ENCODE measurements around the gene PNLDC1.

The PNLDC1 gene

DNA sequence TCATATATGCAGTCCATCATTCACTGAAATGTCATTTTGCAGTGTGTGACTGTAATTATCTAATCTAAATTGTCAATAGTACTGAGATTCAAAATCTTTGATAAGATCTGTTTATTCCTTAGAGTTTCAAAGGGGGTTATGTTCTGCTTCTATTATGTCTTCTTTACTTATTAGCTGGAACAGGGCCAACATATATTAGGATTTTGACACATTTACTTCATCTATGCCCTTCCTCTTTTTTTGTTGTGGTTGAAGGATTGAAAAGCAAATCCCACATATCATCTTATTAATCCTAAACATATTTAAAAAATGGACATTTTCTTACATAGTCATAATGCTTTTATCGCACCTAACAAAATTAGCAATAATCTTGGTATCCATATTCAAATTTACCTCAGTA, 60.4 kb downstream of the PNLDC1 start:
- DNase-seq, result no peak

- DNase-seq, result no peak
These were observed 62.0 kb downstream of the PNLDC1 start for GRCh38 chr6:159862103-159862502.

DNA sequence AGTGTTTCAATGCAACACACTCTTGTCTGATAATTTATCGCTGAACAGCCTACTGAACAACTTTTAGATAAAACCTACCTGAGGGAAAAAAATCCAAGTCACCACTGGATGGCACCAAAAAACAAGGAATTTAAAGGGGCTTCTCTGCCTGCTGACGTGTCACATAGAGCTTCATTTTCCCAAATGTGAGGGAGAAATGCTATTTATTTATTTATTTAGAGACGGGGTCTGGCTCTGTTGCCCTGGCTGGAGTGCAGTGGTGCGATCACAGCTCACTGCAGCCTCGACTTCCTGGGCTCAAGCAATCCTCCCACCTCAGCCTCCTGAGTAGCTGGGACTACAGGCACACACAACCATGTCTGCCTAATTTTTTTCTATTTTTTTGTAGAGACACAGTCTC, 63.3 kb downstream of the PNLDC1 start:
- DNase-seq, result peak; percentile 4

DNA sequence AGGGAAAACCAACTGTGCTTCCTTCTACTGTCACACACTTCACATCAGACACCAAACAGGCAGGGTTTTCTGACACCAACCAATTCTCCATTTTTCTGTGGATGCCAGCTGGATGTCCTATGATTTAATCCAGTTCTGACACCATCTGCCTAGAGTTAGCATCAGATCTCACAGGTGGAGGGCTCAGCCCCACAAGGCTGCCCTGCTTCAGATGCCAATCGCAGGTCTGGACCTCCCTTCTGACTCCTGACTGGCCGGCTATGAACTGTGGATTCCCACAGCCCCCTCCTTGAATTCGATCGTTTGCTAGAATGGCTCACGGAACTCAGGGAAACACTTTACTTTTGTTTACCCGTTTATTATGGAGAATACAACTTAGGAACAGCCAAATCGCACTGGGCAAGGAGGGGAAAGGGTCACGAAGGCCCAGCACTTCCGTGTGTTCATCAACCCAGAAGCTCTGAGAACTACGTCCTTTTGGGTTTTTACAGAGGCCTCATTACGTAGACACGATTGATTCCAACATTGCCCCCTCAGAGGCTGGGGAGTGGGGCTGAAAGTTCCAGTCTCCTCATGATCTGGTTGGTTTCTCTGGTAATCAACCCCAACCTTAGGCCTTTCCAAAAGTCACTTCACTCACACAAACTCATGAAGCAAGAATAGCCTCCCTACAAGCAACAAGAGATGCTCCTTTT, 65.3 kb downstream of the PNLDC1 start:
- DNase-seq, result no peak

DNA sequence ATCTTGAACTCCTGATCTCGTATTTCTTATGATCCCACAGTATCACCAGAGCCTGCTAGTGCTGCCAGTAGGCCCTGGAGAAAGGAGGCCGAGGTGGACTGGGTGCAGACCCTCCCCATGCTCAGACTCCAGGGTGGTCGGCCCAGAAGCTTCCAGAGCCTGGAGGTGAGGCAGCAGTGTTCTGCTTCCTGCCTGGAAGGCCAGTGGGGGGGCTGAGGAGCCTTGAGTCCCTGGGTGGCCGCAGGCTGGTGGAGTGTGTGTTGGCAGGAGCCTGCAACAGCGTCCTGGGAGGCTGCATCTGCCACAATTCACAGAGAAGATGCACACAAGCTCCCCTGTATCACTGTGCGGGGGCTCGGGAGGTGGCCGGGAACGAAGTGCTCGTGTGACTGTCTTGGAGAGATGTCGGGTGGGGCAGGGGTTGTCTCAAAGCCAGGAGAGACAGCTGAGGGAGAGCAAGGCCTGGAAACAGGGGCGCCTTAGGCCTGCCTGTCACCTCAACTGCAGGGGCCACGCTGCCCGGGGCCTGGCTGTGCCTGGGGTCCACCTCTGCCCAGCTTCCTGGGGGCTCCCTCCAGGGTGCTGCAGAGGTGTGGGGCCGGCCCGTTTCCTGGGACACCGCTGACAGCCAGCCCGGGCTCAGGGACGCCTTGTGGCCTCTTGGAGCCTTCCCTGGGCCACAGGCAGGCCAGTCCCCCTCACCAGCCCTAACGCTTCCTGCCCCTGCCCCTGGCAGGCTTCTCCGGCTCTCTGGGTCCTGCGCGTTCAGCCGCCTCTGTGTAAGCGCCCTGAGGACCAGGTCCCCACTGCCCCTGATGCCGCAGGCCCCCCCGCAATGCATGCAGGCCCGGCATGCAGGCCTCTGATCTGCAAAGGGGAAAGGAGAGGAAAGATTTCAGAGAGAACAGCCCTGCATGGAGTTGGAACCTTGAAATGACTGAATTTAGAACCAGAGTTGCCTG, 66.5 kb downstream of the PNLDC1 start:
- DNase-seq, result no peak
